B cell (primary cell): ENCODE data around the gene SRGAP2. TPM values are rescaled to one million over a fixed set of nuclear protein-coding genes. Genes with fewer than 3 reads are reported as not detected.
"Not testable (repeated sequence)": the region's sequence is repeated elsewhere in the genome, so short reads cannot be mapped to it uniquely, and the experiment has no call there.

ENCODE experiments used
- ATAC-seq: fragments of 200-7000 bp; cut with Tn5 transposase; one replicate; pipeline ENCODE4 v1.10.0; 2021; ENCODE audit warnings: low read depth, mild to moderate bottlenecking, moderate number of reproducible peaks, moderate library complexity
- CTCF ChIA-PET: fragments of 350-600 bp; sonication (Branson Sonifier 250); formaldehyde crosslinking; loops from one replicate; lab custom pipeline; 2021; ENCODE audit warnings: antibody characterized with exemption, inconsistent platforms; lab: Charles Lee
- POLR2A ChIA-PET: fragments of 350-600 bp; sonication (Branson Sonifier 250); formaldehyde crosslinking; loops from one replicate; lab custom pipeline; 2021; ENCODE audit warnings: antibody characterized with exemption; lab: Charles Lee
- DNase-seq: peaks from one replicate; pipeline ENCODE4 v3.0.0; 2013
- H2AFZ ChIP-seq: 2 replicates; pipeline ENCODE4 v1.6.1; 2012; ENCODE audit warnings: mild to moderate bottlenecking, low read depth, low read length; ENCODE audit not compliant: insufficient read depth, poor library complexity, severe bottlenecking
- H3K27ac ChIP-seq, 2 donors: 1 replicate in 1 of 2; 2 replicates in 1 of 2; pipeline ENCODE4 v1.5.1; 2012 to 2013; ENCODE audit warnings: low read length in 2 of 2, mild to moderate bottlenecking in 2 of 2, moderate library complexity in 1 of 2
- H3K27me3 ChIP-seq, 4 experiments: fragments of 200-600 bp in 1 of 4; sonication (generic) in 1 of 4; replicated peaks in 1 of 4; 1 replicate in 2 of 4; 2 replicates in 2 of 4; pipeline versions ENCODE4 v1.6.1 to v1.7.0; 2013 to 2016; ENCODE audit warnings: low read length in 3 of 4, mild to moderate bottlenecking in 2 of 4, mixed read lengths in 1 of 4, moderate library complexity in 1 of 4; ENCODE audit not compliant: insufficient read depth in 4 of 4, control insufficient read depth in 3 of 4; ENCODE audit errors: control extremely low read depth in 1 of 4
- H3K36me3 ChIP-seq, 2 experiments: replicated peaks in 1 of 2; 1 replicate in 1 of 2; 2 replicates in 1 of 2; pipeline versions ENCODE4 v1.6.1 to v1.7.1; 2013; ENCODE audit warnings: low read length in 1 of 2; ENCODE audit not compliant: insufficient read depth in 2 of 2, control insufficient read depth in 1 of 2; ENCODE audit errors: control extremely low read depth in 1 of 2, extremely low read depth in 1 of 2
- H3K4me1 ChIP-seq, 2 donors: fragments of 200-600 bp in 1 of 2; sonication (generic) in 1 of 2; 1 replicate in 1 of 2; 2 replicates in 1 of 2; pipeline versions ENCODE4 v1.5.1 to v1.6.1; 2013 to 2017; ENCODE audit warnings: low read length in 2 of 2; ENCODE audit not compliant: control insufficient read depth in 2 of 2, insufficient read depth in 2 of 2
- H3K4me2 ChIP-seq: replicated peaks from 2 replicates; pipeline ENCODE3; 2012; ENCODE audit warnings: mild to moderate bottlenecking, low read depth, low read length; ENCODE audit not compliant: poor library complexity, severe bottlenecking
- H3K4me3 ChIP-seq, 5 experiments: fragments of 200-600 bp in 1 of 5; sonication (generic) in 1 of 5; 1 replicate in 3 of 5; 2 replicates in 2 of 5; pipeline versions ENCODE4 v1.5.1 to v1.7.0; 2011 to 2016; ENCODE audit warnings: low read length in 4 of 5, mild to moderate bottlenecking in 4 of 5, low read depth in 2 of 5, control low read depth in 1 of 5, moderate library complexity in 1 of 5; ENCODE audit not compliant: insufficient read depth in 1 of 5; ENCODE audit errors: control extremely low read depth in 1 of 5, extremely low read depth in 1 of 5
- H3K79me2 ChIP-seq: fragments of 200-600 bp; sonication (generic); one replicate; pipeline ENCODE4 v1.6.0; 2016; ENCODE audit warnings: low read length; ENCODE audit not compliant: control insufficient read depth, insufficient read depth
- H3K9ac ChIP-seq: fragments of 200-600 bp; sonication (generic); 2 replicates; pipeline ENCODE4 v1.6.1; 2017; ENCODE audit warnings: mild to moderate bottlenecking, low read length, moderate library complexity
- H3K9me3 ChIP-seq, 3 donors: one replicate each; pipeline versions ENCODE4 v1.6.1 to v1.7.1; 2013; ENCODE audit warnings: low read length in 2 of 3; ENCODE audit not compliant: control insufficient read depth in 2 of 3, insufficient read depth in 1 of 3; ENCODE audit errors: control extremely low read depth in 1 of 3
- H4K20me1 ChIP-seq: 2 replicates; pipeline ENCODE4 v1.6.0; 2012; ENCODE audit warnings: mild to moderate bottlenecking, low read length; ENCODE audit not compliant: insufficient read depth, control insufficient read depth, poor library complexity, severe bottlenecking
- H3K27ac Mint-ChIP-seq: one replicate; pipeline ENCODE4 v1.8.0; 2021; ENCODE audit warnings: mixed read lengths
- H3K27me3 Mint-ChIP-seq: one replicate; pipeline ENCODE4 v1.8.0; 2021; ENCODE audit warnings: mixed read lengths
- H3K4me1 Mint-ChIP-seq: one replicate; pipeline ENCODE4 v1.8.0; 2021; ENCODE audit warnings: mixed read lengths
- H3K4me3 Mint-ChIP-seq: one replicate; pipeline ENCODE4 v1.8.0; 2021; ENCODE audit warnings: mixed read lengths
- H3K9me3 Mint-ChIP-seq: one replicate; pipeline ENCODE4 v1.8.0; 2022; ENCODE audit warnings: mixed read lengths; ENCODE audit not compliant: insufficient read depth
- WGBS: methylation state at CpG from one replicate; pipeline ENCODE4 v1.1.5; 2013; ENCODE audit warnings: missing lambda C conversion rate; ENCODE audit not compliant: insufficient coverage; 5-methylcytosine and 5-hydroxymethylcytosine counted together
- intact Hi-C: fragments of 100-400 bp; cut with micrococcal nuclease; formaldehyde crosslinking; loops from one replicate; pipeline ENCODE4 v1.10.0; 2022
- polyA plus RNA-seq: library from polyadenylated mRNA; depleted of rRNA; stranded (reverse); fragments of >200 nt; gene quantifications from 2 replicates; pipeline ENCODE4 v1.2.3, GENCODE V29; 2012
- total RNA-seq, 2 donors: library from RNA; stranded (reverse); fragments of 120-200 nt in 1 of 2; gene quantifications; 1 replicate in 1 of 2; 2 replicates in 1 of 2; pipeline versions ENCODE4 v1.2.3 to v1.2.4, GENCODE V29; 2013 to 2022

Gene SRGAP2
- total and polyA plus RNA-seq, 2 donors (not counting 1 experiment from before 2014, with no cell fraction given) = 28.9 to 88.5 TPM

DNA sequence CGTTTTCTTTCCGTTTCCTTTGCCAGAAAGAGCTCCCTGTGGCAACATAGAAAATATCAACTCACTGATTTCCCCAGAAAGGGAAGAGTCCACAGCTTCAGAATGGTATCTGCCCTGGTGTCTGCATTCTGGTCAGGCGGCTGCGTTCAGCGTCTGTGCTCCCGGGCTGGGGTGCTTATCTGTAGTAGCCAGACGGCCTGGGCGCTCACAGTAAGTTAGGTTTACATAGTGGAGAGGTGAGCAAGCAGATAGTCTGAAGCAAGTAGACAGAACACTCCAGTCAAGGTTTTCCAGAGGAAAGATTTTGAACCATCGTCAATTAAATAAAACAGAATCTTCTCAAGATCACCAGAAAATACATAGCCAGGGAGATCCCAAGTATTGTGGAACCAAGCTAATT lies 28.6 kb downstream of the SRGAP2 start:
- H4K20me1 ChIP-seq, H3K9me3 Mint-ChIP-seq, H3K4me3 Mint-ChIP-seq, H3K9me3 ChIP-seq, H3K4me3 ChIP-seq, H3K36me3 ChIP-seq, H3K4me1 Mint-ChIP-seq, H3K27ac Mint-ChIP-seq, intact Hi-C loops, ATAC-seq, H3K4me1 ChIP-seq, H3K9ac ChIP-seq, H3K79me2 ChIP-seq, H2AFZ ChIP-seq, DNase-seq, H3K27me3 Mint-ChIP-seq, CTCF ChIA-PET, H3K27me3 ChIP-seq, POLR2A ChIA-PET, H3K4me2 ChIP-seq, H3K27ac ChIP-seq: not testable (repeated sequence)
- no CpG with 5 or more reads among the region's 9 CpGs for WGBS

DNA sequence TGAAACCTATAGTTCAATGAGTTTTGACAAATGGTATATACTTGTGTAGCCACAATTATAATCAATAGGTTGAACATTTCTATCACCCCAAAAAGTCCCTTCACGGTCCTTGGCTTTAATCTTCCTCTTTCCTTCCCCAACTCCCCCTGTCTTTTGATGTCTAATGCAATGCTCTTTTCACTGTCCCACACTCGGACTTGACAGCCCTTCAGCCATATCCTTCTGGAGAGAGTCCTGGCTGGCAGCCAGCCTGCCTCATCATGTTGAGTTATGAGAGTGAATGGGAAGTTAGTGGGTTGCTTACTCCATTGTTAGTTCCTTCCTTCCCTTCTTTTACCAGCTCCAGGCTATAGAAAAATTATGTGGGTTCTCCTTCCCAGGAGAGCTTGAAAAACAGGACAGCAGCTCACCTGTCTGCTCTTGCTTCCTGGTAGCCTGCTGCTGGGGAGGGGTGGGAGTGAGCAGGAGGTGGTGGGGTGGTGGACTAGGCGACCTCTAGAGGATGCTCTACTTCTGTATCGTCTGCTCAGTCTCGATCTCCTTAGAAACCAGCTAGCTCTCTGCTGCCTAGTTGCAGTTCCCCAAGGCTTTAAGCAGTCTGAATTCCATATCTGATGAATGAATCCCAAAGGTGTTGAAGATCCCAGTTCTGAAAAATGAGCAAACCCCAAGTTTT lies 29.8 kb downstream of the SRGAP2 start:
- POLR2A ChIA-PET, H3K4me2 ChIP-seq, CTCF ChIA-PET: not testable (repeated sequence)

DNA sequence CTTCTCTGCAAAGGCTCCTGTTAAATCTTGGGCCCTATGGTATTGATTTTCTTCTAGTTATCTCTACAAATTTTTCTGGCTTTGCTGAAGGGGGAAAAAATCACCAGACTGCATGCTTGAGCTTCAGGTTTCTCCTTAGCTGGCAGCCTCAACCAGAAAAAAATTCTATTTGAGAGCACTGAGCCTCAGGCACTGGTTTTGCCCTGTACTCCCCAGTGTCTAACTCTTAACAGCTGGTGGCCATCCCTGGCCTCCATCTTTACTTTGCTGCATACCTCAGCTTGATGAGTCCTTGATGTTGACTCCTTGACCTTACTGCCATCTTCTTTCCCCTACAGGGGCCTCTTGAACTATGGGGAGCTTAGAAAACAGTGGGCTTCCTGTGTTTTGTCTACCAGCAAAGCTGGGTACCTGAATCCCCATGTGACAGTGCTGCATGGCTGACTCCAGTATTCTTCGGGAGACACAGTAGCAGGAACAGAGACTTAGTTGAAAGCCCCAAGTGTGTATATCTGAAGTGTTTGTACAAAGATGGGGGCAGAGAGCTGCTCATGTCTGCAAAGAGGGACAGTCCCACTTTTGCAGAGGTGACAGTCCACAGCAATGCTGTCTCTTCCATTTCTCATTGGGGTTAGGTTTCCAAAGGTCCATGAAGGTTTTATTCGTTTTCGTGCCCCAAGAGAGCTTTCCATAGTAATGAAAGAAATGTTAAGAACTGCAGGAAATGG lies 31.0 kb downstream of the SRGAP2 start:
- H3K27me3 Mint-ChIP-seq, POLR2A ChIA-PET, CTCF ChIA-PET, H4K20me1 ChIP-seq, H2AFZ ChIP-seq, H3K4me1 ChIP-seq, H3K79me2 ChIP-seq, intact Hi-C loops, H3K9me3 ChIP-seq, H3K4me2 ChIP-seq, H3K9me3 Mint-ChIP-seq, ATAC-seq, H3K27ac ChIP-seq, DNase-seq, H3K36me3 ChIP-seq, H3K4me3 Mint-ChIP-seq, H3K27me3 ChIP-seq, H3K4me1 Mint-ChIP-seq, H3K4me3 ChIP-seq, H3K9ac ChIP-seq: not testable (repeated sequence)
- WGBS = no CpG with 5 or more reads among the region's 3 CpGs
- peak overlapping the region; percentile 32 for H3K27ac Mint-ChIP-seq

More for the DNA sequence above, 29.8 kb downstream of the SRGAP2 start:
- DNase-seq, H3K9ac ChIP-seq, intact Hi-C loops, H3K27me3 ChIP-seq, H2AFZ ChIP-seq, H3K9me3 ChIP-seq, H3K27ac ChIP-seq, H3K4me3 ChIP-seq, H3K4me1 Mint-ChIP-seq, H3K4me1 ChIP-seq, H3K79me2 ChIP-seq, H3K27ac Mint-ChIP-seq, H3K36me3 ChIP-seq, H3K27me3 Mint-ChIP-seq, H4K20me1 ChIP-seq, H3K9me3 Mint-ChIP-seq, H3K4me3 Mint-ChIP-seq: not testable (repeated sequence)
- ATAC-seq = peak; percentile 90
- WGBS = 60% methylated on average over 1 of the region's 5 CpGs

DNA sequence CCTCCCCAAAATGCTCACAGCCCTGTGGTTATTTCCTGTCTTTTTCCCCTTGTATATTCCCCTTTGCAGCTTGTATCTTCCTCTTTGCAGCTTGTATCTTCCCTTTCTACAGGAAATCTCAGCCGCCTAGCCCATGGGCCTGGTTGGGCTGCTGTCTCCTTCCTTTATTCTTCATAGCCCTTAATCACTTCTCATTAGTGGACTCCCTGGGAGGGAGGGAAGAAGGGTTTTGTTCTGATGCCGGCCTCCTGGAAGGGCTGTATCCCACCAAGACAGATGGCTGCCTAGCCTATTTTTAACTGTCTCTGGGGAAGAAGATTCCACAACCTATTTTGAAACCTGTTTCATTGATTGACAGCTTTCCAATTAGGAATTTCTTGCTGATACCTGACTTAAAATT lies 31.8 kb downstream of the SRGAP2 start:
- not testable (repeated sequence) for H3K27me3 Mint-ChIP-seq

More for the DNA sequence above, 31.8 kb downstream of the SRGAP2 start:
- H4K20me1 ChIP-seq, DNase-seq, H3K4me3 ChIP-seq, H3K27ac ChIP-seq, H3K4me3 Mint-ChIP-seq, H2AFZ ChIP-seq, H3K9ac ChIP-seq, H3K27ac Mint-ChIP-seq, H3K79me2 ChIP-seq, H3K4me1 ChIP-seq, CTCF ChIA-PET, ATAC-seq, H3K9me3 Mint-ChIP-seq, H3K4me1 Mint-ChIP-seq, H3K27me3 ChIP-seq, H3K9me3 ChIP-seq, H3K36me3 ChIP-seq, POLR2A ChIA-PET, H3K4me2 ChIP-seq, intact Hi-C loops: not testable (repeated sequence)
- WGBS = no CpG with 5 or more reads among the region's 2 CpGs
